HEK293 (cell line): ENCODE measurements around the gene PPP4C.

ENCODE experiments used
- GFI1B ChIP-seq: fragments of 450-650 bp; formaldehyde crosslinking; IDR thresholded peaks from 2 replicates; pipeline ENCODE4 v1.5.1; 2016; ENCODE audit warnings: missing biosample characterization, missing genetic modification characterization
- GLIS1 ChIP-seq: fragments of 450-650 bp; formaldehyde crosslinking; IDR thresholded peaks from 2 replicates; pipeline ENCODE4 v1.5.1; 2016; ENCODE audit warnings: missing biosample characterization, missing genetic modification characterization
- KLF10 ChIP-seq: fragments of 450-650 bp; IDR thresholded peaks from 2 replicates; pipeline ENCODE4 v1.5.1; 2018; ENCODE audit warnings: missing biosample characterization, mild to moderate bottlenecking, missing genetic modification characterization
- KLF17 ChIP-seq: fragments of 450-650 bp; formaldehyde crosslinking; IDR thresholded peaks from 2 replicates; pipeline ENCODE4 v1.5.1; 2016; ENCODE audit warnings: missing biosample characterization, missing genetic modification characterization
- KLF7 ChIP-seq: fragments of 450-650 bp; formaldehyde crosslinking; IDR thresholded peaks from 2 replicates; pipeline ENCODE4 v1.5.1; 2016; ENCODE audit warnings: missing biosample characterization, missing genetic modification characterization, borderline replicate concordance
- MEIS1 ChIP-seq: sonication (generic); formaldehyde crosslinking; IDR thresholded peaks from 2 replicates; pipeline ENCODE4 v1.8.1; 2022; ENCODE audit warnings: missing genetic modification reagents, mild to moderate bottlenecking, borderline replicate concordance
- SCRT2 ChIP-seq: fragments of 450-650 bp; formaldehyde crosslinking; IDR thresholded peaks from 2 replicates; pipeline ENCODE4 v1.5.1; 2016; ENCODE audit warnings: missing biosample characterization, missing genetic modification characterization
- TCF7L2 ChIP-seq: IDR thresholded peaks from 2 replicates; pipeline ENCODE4 v1.6.1; 2011; ENCODE audit warnings: low read depth, mild to moderate bottlenecking, inconsistent platforms, low read length, moderate library complexity, borderline replicate concordance
- YY1 ChIP-seq: fragments of 450-650 bp; formaldehyde crosslinking; IDR thresholded peaks from 2 replicates; pipeline ENCODE4 v1.5.1; 2018; ENCODE audit warnings: missing biosample characterization, missing genetic modification characterization
- ZNF10 ChIP-seq: fragments of 450-650 bp; formaldehyde crosslinking; IDR thresholded peaks from 2 replicates; pipeline ENCODE4 v1.5.1; 2017; ENCODE audit warnings: missing biosample characterization, missing genetic modification characterization
- ZNF114 ChIP-seq: fragments of 450-650 bp; formaldehyde crosslinking; IDR thresholded peaks from 2 replicates; pipeline ENCODE4 v1.5.0; 2017; ENCODE audit warnings: missing biosample characterization, missing genetic modification characterization
- ZNF202 ChIP-seq: fragments of 450-650 bp; formaldehyde crosslinking; IDR thresholded peaks from 2 replicates; pipeline ENCODE4 v1.5.1; 2016; ENCODE audit warnings: missing biosample characterization, missing genetic modification characterization, borderline replicate concordance
- ZNF24 ChIP-seq: fragments of 450-650 bp; formaldehyde crosslinking; IDR thresholded peaks from 2 replicates; pipeline ENCODE4 v1.5.1; 2016; ENCODE audit warnings: missing biosample characterization, missing genetic modification characterization
- ZNF274 ChIP-seq, 2 experiments: fragments of 200-500 bp in 1 of 2; fragments of 450-650 bp in 1 of 2; sonication (Bioruptor generic) in 1 of 2; formaldehyde crosslinking in 1 of 2; IDR thresholded peaks; 2 replicates each; pipeline versions ENCODE4 v1.5.1 to v1.6.1; 2014 to 2016; ENCODE audit warnings: borderline replicate concordance in 1 of 2, inconsistent platforms in 1 of 2, low read length in 1 of 2, missing biosample characterization in 1 of 2, missing genetic modification characterization in 1 of 2
- ZNF280C ChIP-seq: fragments of 450-650 bp; formaldehyde crosslinking; IDR thresholded peaks from 2 replicates; pipeline ENCODE4 v1.5.1; 2016; ENCODE audit warnings: missing biosample characterization, missing genetic modification characterization
- ZNF404 ChIP-seq: fragments of 450-650 bp; formaldehyde crosslinking; IDR thresholded peaks from 2 replicates; pipeline ENCODE4 v1.5.1; 2017; ENCODE audit warnings: missing biosample characterization, missing genetic modification characterization
- ZNF514 ChIP-seq: fragments of 450-650 bp; formaldehyde crosslinking; IDR thresholded peaks from 2 replicates; pipeline ENCODE4 v1.5.1; 2016; ENCODE audit warnings: missing biosample characterization, missing genetic modification characterization
- ZNF518A ChIP-seq: fragments of 450-650 bp; formaldehyde crosslinking; conservative IDR thresholded peaks from 2 replicates; pipeline ENCODE4 v1.5.1; 2016; ENCODE audit warnings: low read depth, missing biosample characterization, missing genetic modification characterization
- ZNF548 ChIP-seq: fragments of 450-650 bp; formaldehyde crosslinking; IDR thresholded peaks from 2 replicates; pipeline ENCODE4 v1.5.1; 2016; ENCODE audit warnings: missing biosample characterization, missing genetic modification characterization
- ZNF571 ChIP-seq: fragments of 450-650 bp; formaldehyde crosslinking; IDR thresholded peaks from 2 replicates; pipeline ENCODE4 v1.5.0; 2017; ENCODE audit warnings: missing biosample characterization, missing genetic modification characterization
- ZNF585B ChIP-seq: fragments of 450-650 bp; formaldehyde crosslinking; IDR thresholded peaks from 2 replicates; pipeline ENCODE4 v1.5.1; 2016; ENCODE audit warnings: missing biosample characterization, missing genetic modification characterization
- ZNF670 ChIP-seq: fragments of 450-650 bp; formaldehyde crosslinking; IDR thresholded peaks from 2 replicates; pipeline ENCODE4 v1.5.1; 2016; ENCODE audit warnings: missing biosample characterization, missing genetic modification characterization, low read depth
- ZNF677 ChIP-seq: fragments of 450-650 bp; IDR thresholded peaks from 2 replicates; pipeline ENCODE4 v1.5.0; 2018; ENCODE audit warnings: missing biosample characterization, mild to moderate bottlenecking, missing genetic modification characterization, moderate library complexity
- ZNF704 ChIP-seq: fragments of 450-650 bp; formaldehyde crosslinking; IDR thresholded peaks from 2 replicates; pipeline ENCODE4 v1.5.1; 2016; ENCODE audit warnings: missing biosample characterization, missing genetic modification characterization
- ZNF837 ChIP-seq: fragments of 450-650 bp; formaldehyde crosslinking; IDR thresholded peaks from 2 replicates; pipeline ENCODE4 v1.5.1; 2016; ENCODE audit warnings: missing biosample characterization, missing genetic modification characterization
- ZSCAN30 ChIP-seq: fragments of 450-650 bp; IDR thresholded peaks from 2 replicates; pipeline ENCODE4 v1.5.1; 2018; ENCODE audit warnings: missing biosample characterization, mild to moderate bottlenecking, missing genetic modification characterization, moderate library complexity

The PPP4C gene

GRCh38 chr16:30063893-30064728 is 11.7 kb upstream of the PPP4C start (continued):
- peak; percentile 36; the same call in 1 of the 2 replicates for TF ChIP-seq KLF17 (tag by site-specific recombination)
- no peak for TF ChIP-seq ZNF837 (tag by site-specific recombination)
- peak; percentile 85 for TF ChIP-seq ZNF24
- no peak for TF ChIP-seq ZNF518A (tag by site-specific recombination)
- no peak for TF ChIP-seq ZNF571
- TF ChIP-seq ZNF704 (tag by site-specific recombination): no peak
- TF ChIP-seq ZSCAN30 (tag by site-specific recombination): peak; percentile 63
- TF ChIP-seq YY1 (tag by site-specific recombination): no peak
- no peak for TF ChIP-seq ZNF274 (IDR thresholded peaks at IDR 0.05; ENCODE audit: low read length)
- no peak for TF ChIP-seq ZNF274 (tag by site-specific recombination; IDR thresholded peaks at IDR 0.05; ENCODE audit: borderline replicate concordance)
- TF ChIP-seq ZNF10: peak; percentile 10; the same call in 1 of the 2 replicates
- TF ChIP-seq ZNF404 (tag by site-specific recombination): no peak
- TF ChIP-seq ZNF670 (tag by site-specific recombination): no peak
- no peak for TF ChIP-seq ZNF280C
- TF ChIP-seq ZNF114: no peak
- TF ChIP-seq KLF10: no peak; the same call in 1 of the 2 replicates
- TF ChIP-seq ZNF585B (tag by site-specific recombination): no peak
- no peak for TF ChIP-seq ZNF202 (tag by site-specific recombination)
- 0 out of 2 replicates have a peak, but pooled peaks have one; percentile 12 for TF ChIP-seq GLIS1 (tag by site-specific recombination)
- TF ChIP-seq ZNF677: no peak
- TF ChIP-seq KLF7: no peak
- no peak for TF ChIP-seq ZNF514 (tag by site-specific recombination)
- no peak for TF ChIP-seq ZNF548
- 0 out of 2 replicates have a peak, but pooled peaks have one; percentile 27 for TF ChIP-seq MEIS1 (CRISPR knock-in tag)
- peak; percentile 84 for TF ChIP-seq SCRT2 (tag by site-specific recombination)
- 0 out of 2 replicates have a peak, but pooled peaks have one; percentile 40 for TF ChIP-seq TCF7L2
- no peak for TF ChIP-seq GFI1B (tag by site-specific recombination)
